ENCODE measurements around the gene ABHD17C.

DNA sequence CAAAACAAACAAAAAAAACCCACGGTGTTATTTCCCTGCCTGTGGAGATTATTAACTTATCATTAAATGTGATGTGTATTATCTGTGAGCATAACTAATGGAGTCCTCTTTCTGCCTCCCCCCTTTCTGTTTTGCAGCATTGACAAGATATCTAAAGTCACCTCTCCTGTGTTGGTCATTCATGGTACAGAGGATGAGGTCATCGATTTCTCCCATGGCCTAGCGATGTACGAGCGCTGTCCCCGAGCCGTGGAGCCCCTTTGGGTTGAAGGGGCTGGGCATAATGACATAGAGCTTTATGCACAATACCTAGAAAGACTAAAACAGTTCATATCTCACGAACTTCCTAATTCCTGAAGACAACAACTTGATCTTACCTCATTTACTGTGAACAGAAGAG is 58.9 kb downstream of the ABHD17C start:
- TF ChIP-seq, protein P1, sequence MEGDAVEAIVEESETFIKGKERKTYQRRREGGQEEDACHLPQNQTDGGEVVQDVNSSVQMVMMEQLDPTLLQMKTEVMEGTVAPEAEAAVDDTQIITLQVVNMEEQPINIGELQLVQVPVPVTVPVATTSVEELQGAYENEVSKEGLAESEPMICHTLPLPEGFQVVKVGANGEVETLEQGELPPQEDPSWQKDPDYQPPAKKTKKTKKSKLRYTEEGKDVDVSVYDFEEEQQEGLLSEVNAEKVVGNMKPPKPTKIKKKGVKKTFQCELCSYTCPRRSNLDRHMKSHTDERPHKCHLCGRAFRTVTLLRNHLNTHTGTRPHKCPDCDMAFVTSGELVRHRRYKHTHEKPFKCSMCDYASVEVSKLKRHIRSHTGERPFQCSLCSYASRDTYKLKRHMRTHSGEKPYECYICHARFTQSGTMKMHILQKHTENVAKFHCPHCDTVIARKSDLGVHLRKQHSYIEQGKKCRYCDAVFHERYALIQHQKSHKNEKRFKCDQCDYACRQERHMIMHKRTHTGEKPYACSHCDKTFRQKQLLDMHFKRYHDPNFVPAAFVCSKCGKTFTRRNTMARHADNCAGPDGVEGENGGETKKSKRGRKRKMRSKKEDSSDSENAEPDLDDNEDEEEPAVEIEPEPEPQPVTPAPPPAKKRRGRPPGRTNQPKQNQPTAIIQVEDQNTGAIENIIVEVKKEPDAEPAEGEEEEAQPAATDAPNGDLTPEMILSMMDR (IDR thresholded peaks at IDR 0.05; ENCODE audit: extremely low read depth in 1 of 2, insufficient read depth in 1 of 2, low read depth in 1 of 2, low read length in 2 of 2) = no peak
- TF ChIP-seq POLR2A (IDR thresholded peaks at IDR 0.05; ENCODE audit: low read depth, low read length) = no peak
- no peak for TF ChIP-seq POLR2AphosphoS5 (IDR thresholded peaks at IDR 0.05; ENCODE audit: insufficient read depth, low read depth, low read length)

Measured in endothelial cell of umbilical vein (primary cell).